GM19238 (cell line): Measurements from ENCODE around the gene SCN9A.

Experiments used
- DNase-seq: peaks from one replicate; pipeline ENCODE4 v3.0.0; 2011; ENCODE audit warnings: low spot score; ENCODE audit not compliant: insufficient read length

The SCN9A gene

DNA sequence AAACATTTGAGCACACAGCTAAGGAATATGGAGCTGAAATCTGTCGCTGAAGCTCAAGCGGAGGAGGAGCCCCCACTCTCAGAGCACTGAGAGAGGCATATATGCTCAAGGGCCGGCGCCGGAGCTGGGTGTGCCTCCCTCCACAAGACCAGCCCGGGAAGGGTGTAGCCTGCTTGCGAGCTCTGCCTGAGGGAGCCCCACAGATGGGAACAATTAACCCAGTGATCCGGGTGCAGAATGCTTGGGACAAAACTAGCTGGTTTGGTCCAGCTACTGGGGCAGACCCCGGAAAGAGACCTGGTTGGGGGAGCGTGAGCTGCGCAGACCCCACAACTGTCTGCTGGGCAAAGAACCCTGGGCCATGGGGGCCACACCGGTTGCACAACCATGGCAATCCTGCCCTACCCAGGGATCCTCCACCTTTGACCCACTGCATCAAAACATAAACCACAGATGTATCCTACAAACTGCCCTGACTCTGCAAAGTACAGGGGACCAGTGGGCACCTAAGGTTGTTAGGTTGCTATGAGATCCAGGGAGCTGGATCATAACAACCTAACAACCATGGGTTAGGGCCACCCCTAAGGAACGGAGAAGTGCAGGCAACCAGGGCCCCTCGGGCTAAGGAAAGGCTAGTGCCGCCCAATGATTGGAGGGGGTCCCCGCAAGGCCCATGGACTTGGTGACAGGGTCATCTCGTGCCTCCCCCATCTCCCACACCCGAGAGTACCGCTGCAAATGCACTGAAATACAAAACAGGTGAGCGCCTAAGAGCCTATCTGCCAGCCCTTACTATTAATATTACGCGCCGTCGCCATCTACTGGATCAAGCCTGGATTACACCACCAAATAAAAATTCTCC, 194.6 kb downstream of the SCN9A start:
- DNase-seq = no peak

DNA sequence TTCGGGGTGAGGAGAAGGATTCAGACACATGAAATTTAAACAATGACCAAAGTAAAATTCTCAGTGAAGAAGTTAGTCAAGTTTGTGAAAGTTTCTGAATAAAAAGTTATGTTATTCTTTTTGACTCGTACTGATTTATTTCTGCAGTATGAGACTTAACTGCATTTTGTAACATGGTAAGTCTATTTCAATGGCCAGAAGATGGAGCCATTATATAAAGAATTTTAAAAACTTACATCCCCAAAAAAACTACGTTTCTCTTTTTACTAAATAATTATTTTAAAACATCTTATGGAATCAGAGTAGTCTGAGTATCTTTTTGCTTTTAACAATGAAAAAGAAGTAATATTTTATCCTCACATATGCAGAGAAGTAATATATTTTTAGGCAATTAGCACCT, 196.5 kb downstream of the SCN9A start:
- no peak for DNase-seq

DNA sequence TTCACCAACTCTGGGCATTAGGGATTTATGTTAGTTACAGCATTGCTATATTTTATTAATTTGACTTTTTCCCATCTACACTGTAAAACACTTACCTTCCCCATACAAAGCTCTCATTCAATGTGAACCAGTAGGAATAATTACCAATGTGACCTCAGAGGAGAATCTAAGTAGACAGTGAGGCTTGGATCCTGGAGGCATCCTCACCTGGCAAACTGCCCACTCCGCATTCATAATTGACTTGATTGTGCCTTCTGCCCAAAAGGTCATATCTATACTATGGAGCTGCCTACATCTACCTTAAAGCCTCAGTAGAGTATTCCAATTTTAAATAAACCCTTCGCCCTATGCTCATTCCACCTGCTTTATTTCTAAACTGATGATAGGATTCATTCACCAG, 202.5 kb downstream of the SCN9A start:
- DNase-seq = no peak

DNA sequence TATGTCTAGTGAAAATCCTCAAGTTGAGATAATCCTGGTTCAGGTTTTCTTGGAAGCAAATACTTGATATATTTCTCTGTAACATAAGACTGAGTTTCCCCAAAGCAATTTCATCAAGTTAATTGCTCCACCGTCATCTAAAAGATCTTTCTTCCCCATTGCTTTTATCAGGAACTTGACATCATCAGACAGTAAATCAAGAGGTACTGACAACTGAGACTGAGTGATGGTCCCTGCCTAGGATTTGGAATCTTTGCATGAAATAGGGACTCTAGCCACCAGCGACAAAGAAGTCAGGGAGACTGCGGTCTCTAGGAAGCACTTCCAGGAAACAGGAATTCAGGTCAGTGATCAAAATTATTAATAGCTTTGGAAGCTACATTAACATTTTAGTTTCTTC, 204.5 kb downstream of the SCN9A start:
- no peak for DNase-seq

DNA sequence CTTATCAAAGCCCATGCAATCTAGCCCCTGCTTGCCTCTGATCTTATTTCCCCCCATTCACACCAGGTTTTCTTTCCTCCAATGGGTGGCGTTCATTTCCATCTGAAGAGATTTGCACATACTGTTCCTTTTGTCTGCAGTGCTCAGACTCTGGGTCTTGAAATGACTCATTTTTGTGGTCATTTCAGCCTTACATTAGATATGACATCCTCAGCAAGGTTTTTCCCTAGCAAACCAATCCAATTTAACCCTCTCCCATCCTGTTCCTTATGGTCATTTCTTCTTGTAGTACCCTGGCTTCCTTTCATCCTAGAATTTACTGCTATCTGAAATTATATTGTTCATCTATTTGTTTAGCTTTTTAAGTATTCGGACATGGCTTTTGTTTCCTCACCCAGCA, 205.4 kb downstream of the SCN9A start:
- DNase-seq = no peak

DNA sequence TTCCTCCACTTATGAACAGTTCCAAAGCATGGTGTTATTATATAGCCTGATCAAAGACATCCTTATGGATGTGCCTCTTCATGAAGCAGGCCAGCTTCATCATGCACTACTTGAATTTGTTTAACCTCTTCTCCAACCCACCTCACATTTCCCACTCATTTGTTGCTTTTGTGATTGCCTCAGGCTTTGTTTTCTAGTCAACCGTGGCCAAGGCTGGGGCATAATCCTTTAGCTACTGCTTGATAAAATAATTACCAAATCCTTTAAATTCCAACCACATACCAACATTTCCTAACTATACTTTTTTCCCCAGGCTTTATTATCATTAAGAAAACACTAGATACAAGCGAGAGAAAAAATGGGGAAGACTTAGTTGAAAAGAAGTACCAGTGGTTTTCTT, 208.3 kb downstream of the SCN9A start:
- no peak for DNase-seq

DNA sequence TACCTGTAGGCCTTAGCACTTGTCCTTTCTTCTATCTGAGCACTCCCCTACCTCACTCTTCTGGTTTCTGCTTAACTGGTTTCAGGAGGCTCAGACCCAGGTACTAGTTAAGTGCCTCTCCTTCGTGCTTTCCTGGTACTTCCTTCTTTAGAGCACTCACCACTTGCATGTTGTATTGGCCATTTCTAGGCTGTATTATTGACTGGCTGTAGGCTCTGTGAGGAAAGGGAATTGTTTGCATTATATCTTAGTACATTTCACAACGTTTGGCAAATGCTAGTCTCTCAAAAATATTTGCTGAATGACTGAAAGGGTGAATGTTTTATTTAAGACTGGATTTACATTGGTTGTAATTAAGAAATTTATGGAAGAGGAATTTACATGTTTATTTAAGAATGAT, 212.0 kb downstream of the SCN9A start:
- DNase-seq = no peak

DNA sequence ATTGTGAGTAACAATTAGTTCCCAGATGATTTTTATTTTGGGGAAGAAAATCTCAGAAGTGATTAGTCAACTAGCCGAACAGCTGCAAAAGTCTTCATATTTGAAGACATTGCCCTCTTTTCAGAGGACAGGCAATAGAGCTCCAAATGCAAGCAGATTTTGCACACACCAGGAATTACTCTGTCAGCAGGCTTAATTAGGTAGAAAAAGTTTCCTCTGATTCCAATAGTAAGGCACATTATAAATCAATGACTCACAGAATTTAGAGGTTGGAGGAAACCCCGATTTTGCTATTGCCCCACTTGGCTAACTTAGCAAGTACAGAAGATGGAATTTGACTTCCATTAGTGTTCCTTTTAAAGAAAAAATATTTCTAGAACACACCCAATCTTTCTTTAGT, 217.2 kb downstream of the SCN9A start:
- no peak for DNase-seq

DNA sequence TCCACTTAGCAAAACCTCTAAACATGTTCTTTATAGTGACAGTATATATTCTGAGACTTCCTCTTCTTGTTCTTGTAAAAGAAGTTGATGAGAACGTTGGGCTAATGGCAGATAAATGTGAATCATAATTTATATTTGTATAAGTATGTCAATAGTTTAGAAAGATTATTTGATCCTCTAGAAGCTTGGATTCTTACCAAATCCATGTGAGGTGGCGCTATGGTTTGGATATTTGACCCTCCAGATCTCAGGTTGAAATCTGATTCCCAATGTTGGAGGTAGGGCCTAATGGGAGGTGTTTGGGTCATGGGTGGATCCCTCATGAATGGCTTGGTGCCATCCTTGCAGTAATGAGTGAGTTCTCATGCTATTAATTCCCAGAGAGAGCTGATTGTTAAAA, 218.2 kb downstream of the SCN9A start:
- DNase-seq = no peak

DNA sequence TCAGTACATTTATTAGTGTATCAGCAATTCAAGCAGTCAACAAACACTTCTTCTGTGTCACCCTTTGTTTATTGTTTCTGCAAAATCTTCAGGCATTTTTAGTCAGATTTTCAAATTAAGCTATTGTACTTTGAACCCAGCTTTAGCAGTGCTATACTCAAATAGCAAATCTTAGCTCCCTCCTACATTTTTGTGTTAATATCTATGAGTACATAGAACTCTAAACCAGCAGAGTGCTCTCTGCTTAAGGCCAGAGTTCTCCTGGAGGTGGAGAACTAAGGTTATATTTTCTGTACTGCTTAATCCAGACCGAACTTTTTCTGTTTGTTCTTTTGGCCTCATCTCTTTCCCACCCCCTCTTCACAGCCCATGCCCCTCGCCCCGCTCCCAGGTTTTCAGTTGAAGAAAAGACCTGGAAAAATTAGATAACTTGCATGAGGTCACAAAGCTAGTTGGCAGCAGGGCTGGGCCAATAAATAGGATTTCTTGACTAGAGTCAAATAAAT, 218.7 kb downstream of the SCN9A start:
- DNase-seq = no peak

DNA sequence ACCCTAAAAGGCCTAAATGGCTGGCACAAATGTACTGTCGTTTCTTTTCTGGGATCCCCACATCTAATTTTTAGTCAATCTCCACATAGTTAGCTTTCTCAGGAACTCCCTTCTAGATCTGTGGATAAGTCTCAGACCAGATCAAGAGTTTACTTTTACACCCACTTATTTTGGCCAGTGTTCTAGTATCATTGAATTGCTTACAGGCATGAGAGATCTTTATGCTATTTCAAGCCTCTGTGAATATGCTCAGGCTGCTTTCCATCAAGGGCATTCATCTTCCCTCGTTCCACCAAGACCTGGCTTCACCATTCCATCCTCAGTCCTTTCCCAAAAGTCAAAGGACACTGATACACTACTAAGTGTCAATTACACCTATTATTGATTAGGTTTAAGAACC, 220.2 kb downstream of the SCN9A start:
- no peak for DNase-seq

DNA sequence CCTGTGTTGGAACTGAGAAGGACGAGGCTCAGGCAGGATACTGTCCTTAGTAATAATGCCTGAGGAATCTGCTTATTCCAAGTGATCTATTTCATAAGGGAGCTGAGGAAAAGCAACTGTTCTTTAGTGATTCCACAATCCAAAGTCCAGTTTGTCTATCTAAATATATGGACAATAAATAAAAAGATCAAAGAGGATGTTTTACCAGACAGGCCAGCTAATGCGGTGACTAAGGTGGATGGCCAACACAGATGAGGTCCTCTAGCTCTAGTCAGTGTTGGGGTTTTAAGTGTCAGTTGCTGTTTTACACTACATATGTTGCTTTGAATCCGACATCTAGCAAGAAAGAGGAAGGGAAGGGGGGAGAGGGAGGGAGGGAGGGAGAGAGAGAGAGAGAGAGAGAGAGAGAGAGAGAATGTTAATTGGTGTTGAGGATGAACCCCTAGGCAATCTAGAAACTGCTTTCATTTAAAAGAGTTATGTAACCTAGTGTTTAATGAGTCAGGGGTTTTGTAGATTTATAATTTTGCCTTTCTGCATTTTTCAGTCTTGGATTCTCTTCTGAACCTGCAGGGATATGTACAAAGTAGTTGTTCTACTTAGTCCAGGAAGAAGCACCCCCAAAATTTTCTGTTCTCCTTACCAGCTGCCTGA, 220.9 kb downstream of the SCN9A start:
- no peak for DNase-seq

DNA sequence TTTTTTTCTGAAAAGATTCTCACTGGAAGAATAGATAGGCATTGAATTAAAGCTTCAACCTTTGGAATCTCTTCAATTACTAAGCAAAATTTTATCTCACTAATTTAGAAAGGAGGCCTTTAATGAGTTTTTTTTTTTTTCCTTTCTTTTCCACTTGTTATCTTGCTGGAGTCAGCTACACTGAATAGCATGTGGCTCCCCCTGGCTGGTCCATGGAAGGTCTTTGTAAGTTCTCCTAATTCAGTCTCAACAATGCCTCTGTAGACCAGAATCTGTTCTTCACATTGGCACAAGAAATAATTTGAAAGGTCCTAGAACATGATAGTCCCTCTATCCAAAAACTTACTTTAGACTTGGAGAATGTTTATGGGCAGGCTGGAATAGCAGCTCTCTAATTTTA, 223.7 kb downstream of the SCN9A start:
- no peak for DNase-seq

DNA sequence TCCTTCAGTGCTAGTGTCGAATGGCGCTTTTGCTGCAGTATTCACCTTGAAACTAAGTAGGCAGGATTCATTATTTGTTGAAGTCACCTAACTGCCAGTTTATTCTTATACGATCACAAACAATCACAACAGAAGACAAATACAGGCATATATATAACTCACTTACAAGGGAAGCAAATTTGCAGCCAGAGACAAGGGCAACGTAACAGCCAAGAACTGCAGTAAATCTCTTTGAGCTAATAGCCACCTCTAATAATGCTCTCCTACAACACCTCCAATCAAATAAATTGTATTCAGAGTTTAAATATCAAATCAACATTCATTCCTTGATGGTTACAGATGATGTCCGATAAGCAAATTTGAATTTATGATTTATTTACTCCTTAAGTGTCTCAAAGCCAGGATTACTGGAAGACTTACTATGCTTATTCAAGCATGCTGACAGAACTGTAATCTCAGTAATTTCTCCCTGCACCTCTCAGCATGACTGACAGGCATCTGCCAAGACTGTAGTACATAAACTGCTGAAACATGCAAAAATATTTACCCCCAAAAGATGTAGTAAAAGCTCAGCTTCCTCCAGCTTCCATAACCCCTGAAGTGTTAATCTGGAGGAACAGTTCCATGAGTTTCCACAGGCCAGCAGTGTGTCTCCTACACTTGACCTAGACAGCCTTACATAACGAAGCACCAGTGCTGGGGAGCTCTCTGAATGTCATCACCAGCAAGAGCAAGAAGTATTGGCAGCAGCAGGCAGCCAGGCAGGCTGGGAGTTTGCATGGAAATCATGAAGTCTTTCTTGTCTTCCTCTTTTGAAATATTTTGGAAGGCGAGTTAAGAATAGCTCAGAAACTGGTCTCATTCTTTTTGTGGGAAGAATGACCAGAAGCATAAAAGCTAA, 227.0 kb downstream of the SCN9A start:
- DNase-seq = no peak

DNA sequence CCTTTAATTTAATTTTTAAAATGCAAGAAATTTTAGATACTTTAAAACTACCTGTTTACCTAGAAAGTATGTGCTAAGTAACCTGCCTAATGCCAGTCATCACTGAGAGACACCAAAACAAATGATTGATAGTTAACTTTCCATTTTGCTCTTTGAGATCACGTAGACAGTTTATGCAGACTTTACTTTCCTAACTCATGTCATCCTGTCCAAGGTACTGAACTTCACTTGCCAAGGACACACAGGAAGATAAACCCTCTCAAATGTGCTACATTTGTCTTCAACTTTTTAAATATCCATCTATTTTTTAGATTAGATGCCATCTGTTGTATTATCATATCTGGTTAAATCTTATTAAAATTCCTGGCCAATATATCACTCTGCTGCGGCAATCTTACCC, 227.9 kb downstream of the SCN9A start:
- DNase-seq = no peak
